HepG2 (cell line): ENCODE measurements around the gene DPM1. TPM values are rescaled to one million over a fixed set of nuclear protein-coding genes. Genes with fewer than 3 reads are reported as not detected.

Source experiments
- ATAC-seq: fragments of 200-7000 bp; cut with Tn5 transposase; 3 replicates; pipeline ENCODE4 v1.9.1; 2020; ENCODE audit warnings: mild to moderate bottlenecking, moderate library complexity
- Bru-seq: library from RNA; stranded (reverse); fragments of 400-500 nt; gene quantifications from one replicate; lab custom pipeline; 2021; lab: Mats Ljungman, UMichigan
- BruChase-seq, 2 experiments: library from RNA; stranded (reverse); fragments of 400-500 nt; gene quantifications; one replicate each; lab custom pipeline; 2021; lab: Mats Ljungman, UMichigan
- BruUV-seq: library from RNA; stranded (reverse); fragments of 400-500 nt; replicated peaks from 2 replicates; lab custom pipeline; 2021; lab: Mats Ljungman, UMichigan
- CTCF ChIA-PET: fragments of 300-600 bp; formaldehyde crosslinking; extraction: SDS; loops from one replicate; lab custom pipeline; 2021; ENCODE audit warnings: low total read pairs, inconsistent platforms, low intra/inter-chr PET ratio; lab: Yijun Ruan, JAX
- POLR2A ChIA-PET: fragments of 350-600 bp; sonication (Branson Sonifier 250); formaldehyde crosslinking; loops from one replicate; lab custom pipeline; 2020; ENCODE audit warnings: antibody characterized with exemption, inconsistent platforms; lab: Yijun Ruan, JAX
- DNase-seq: peaks from one replicate; pipeline ENCODE4 v3.0.0-alpha.2; 2015; ENCODE audit warnings: low spot score
- FAIRE-seq: peaks from 3 replicates; lab custom pipeline; 2011; peaks lifted over from hg19 to GRCh38; lab: Jason Lieb, UNC
- H2AFZ ChIP-seq: one replicate; pipeline ENCODE4 v1.6.1; 2011; ENCODE audit warnings: low read length, inconsistent platforms
- H3K27ac ChIP-seq: fragments of 300-600 bp; 3 replicates; pipeline ENCODE4 v1.8.0; 2011; ENCODE audit warnings: mixed run types, mild to moderate bottlenecking, mixed read lengths, low read length, inconsistent platforms; ENCODE audit not compliant: insufficient read depth; ENCODE audit errors: extremely low read length
- H3K27me3 ChIP-seq, 2 experiments: fragments of 200-600 bp in 1 of 2; 2 replicates in 1 of 2; 3 replicates in 1 of 2; pipeline versions ENCODE4 v1.6.0 to v1.8.0; 2011; ENCODE audit warnings: low read length in 2 of 2, mild to moderate bottlenecking in 2 of 2, moderate library complexity in 2 of 2, inconsistent platforms in 1 of 2; ENCODE audit not compliant: insufficient read depth in 2 of 2, control insufficient read depth in 1 of 2
- H3K36me3 ChIP-seq, 2 experiments: fragments of 200-600 bp in 1 of 2; replicated peaks in 1 of 2; 2 replicates in 1 of 2; 3 replicates in 1 of 2; pipeline versions ENCODE4 v1.5.1 to v1.8.0; 2011; ENCODE audit warnings: low read length in 2 of 2, inconsistent platforms in 1 of 2; ENCODE audit not compliant: insufficient read depth in 2 of 2, control insufficient read depth in 1 of 2
- H3K4me1 ChIP-seq: 2 replicates; pipeline ENCODE4 v1.5.1; 2012; ENCODE audit warnings: low read length, inconsistent platforms; ENCODE audit not compliant: insufficient read depth
- H3K4me2 ChIP-seq: 2 replicates; pipeline ENCODE4 v1.6.0; 2011; ENCODE audit warnings: low read depth, low read length, inconsistent platforms
- H3K4me3 ChIP-seq, 3 experiments: fragments of 200-600 bp in 1 of 3; sonication (generic), shearing (Covaris generic) in 1 of 3; replicated peaks in 1 of 3; 2 replicates each; pipeline ENCODE4 v1.5.1; 2011 to 2016; ENCODE audit warnings: low read length in 3 of 3, inconsistent platforms in 2 of 3, low read depth in 2 of 3, mild to moderate bottlenecking in 2 of 3, control low read depth in 1 of 3, mixed read lengths in 1 of 3; ENCODE audit not compliant: insufficient read depth in 1 of 3
- H3K79me2 ChIP-seq: one replicate; pipeline ENCODE4 v1.6.1; 2011; ENCODE audit warnings: low read length, inconsistent platforms; ENCODE audit not compliant: insufficient read depth
- H3K9ac ChIP-seq: 2 replicates; pipeline ENCODE4 v1.6.0; 2011; ENCODE audit warnings: mild to moderate bottlenecking, low read depth, low read length, inconsistent platforms; ENCODE audit not compliant: insufficient read depth
- H3K9me3 ChIP-seq: 2 replicates; pipeline ENCODE4 v1.5.1; 2012; ENCODE audit warnings: mild to moderate bottlenecking, low read length
- H4K20me1 ChIP-seq: 2 replicates; pipeline ENCODE4 v1.6.0; 2011; ENCODE audit warnings: inconsistent platforms, mild to moderate bottlenecking, low read length, moderate library complexity; ENCODE audit not compliant: insufficient read depth
- ASH2L ChIP-seq: fragments of 300-600, 200-600 bp; sonication (generic); IDR thresholded peaks from 2 replicates; pipeline ENCODE4 v1.7.0; 2017; ENCODE audit warnings: low read depth, mild to moderate bottlenecking, moderate library complexity, mixed read lengths, low read length; ENCODE audit not compliant: insufficient read length
- CTCF ChIP-seq: sonication (generic); formaldehyde crosslinking; IDR thresholded peaks from 2 replicates; pipeline ENCODE4 v1.5.0; 2020; ENCODE audit warnings: mild to moderate bottlenecking, missing genetic modification reagents, moderate library complexity
- FLYWCH1 ChIP-seq: sonication (generic); formaldehyde crosslinking; IDR thresholded peaks from 2 replicates; pipeline ENCODE4 v1.8.1; 2023; ENCODE audit warnings: mild to moderate bottlenecking, missing genetic modification reagents
- HCFC1 ChIP-seq: fragments of 150-350 bp; IDR thresholded peaks from 2 replicates; pipeline ENCODE4 v1.6.1; 2014; ENCODE audit warnings: low read depth, low read length
- KDM1A ChIP-seq: IDR thresholded peaks from 2 replicates; pipeline ENCODE4 v1.6.1; 2016; ENCODE audit warnings: missing compliant biosample characterization
- MAFK ChIP-seq, 2 experiments: IDR thresholded peaks in 1 of 2; conservative IDR thresholded peaks in 1 of 2; 2 replicates each; pipeline ENCODE4 v1.6.1; 2011; ENCODE audit warnings: improper control_type of control experiment in 2 of 2, low read length in 2 of 2
- NCOR1 ChIP-seq: fragments of 200-600 bp; sonication (generic); IDR thresholded peaks from 2 replicates; pipeline ENCODE4 v1.7.0; 2017; ENCODE audit warnings: antibody characterized with exemption, low read length, borderline replicate concordance
- PAX8 ChIP-seq: sonication (generic); formaldehyde crosslinking; IDR thresholded peaks from 2 replicates; pipeline ENCODE4 v1.8.0; 2022; ENCODE audit warnings: mild to moderate bottlenecking, missing genetic modification reagents, borderline replicate concordance
- SCMH1 ChIP-seq: sonication (generic); formaldehyde crosslinking; IDR thresholded peaks from 2 replicates; pipeline ENCODE4 v1.9.0; 2021; ENCODE audit warnings: missing genetic modification reagents, mild to moderate bottlenecking, borderline replicate concordance
- SMAD1 ChIP-seq: sonication (generic); formaldehyde crosslinking; IDR thresholded peaks from 2 replicates; pipeline ENCODE4 v1.4.0; 2020; ENCODE audit warnings: missing genetic modification reagents, low read depth, mild to moderate bottlenecking, borderline replicate concordance
- SMC3 ChIP-seq: IDR thresholded peaks from 2 replicates; pipeline ENCODE4 v1.6.1; 2011; ENCODE audit warnings: low read length, improper control_type of control experiment
- ZFP62 ChIP-seq: sonication (generic); formaldehyde crosslinking; IDR thresholded peaks from 2 replicates; pipeline ENCODE4 v1.4.0; 2020; ENCODE audit warnings: missing genetic modification reagents
- ZNF10 ChIP-seq: sonication (generic); formaldehyde crosslinking; IDR thresholded peaks from 2 replicates; pipeline ENCODE4 v1.4.0; 2020; ENCODE audit warnings: mild to moderate bottlenecking, low read depth, missing genetic modification reagents, borderline replicate concordance
- ZNF225 ChIP-seq: sonication (generic); formaldehyde crosslinking; IDR thresholded peaks from 2 replicates; pipeline ENCODE4 v1.4.0; 2020; ENCODE audit warnings: mild to moderate bottlenecking, missing genetic modification reagents
- ZNF501 ChIP-seq: sonication (generic); formaldehyde crosslinking; IDR thresholded peaks from 2 replicates; pipeline ENCODE4 v1.5.1; 2020; ENCODE audit warnings: mild to moderate bottlenecking, moderate library complexity, missing genetic modification reagents
- ZNF816 ChIP-seq: sonication (generic); formaldehyde crosslinking; IDR thresholded peaks from 2 replicates; pipeline ENCODE4 v1.8.0; 2022; ENCODE audit warnings: missing genetic modification reagents, mild to moderate bottlenecking, borderline replicate concordance
- WGBS: methylation state at CpG from one replicate; pipeline ENCODE4 v1.1.6; 2017; ENCODE audit warnings: low lambda C conversion rate; 5-methylcytosine and 5-hydroxymethylcytosine counted together
- in situ Hi-C: cut with HindIII; loops from 2 replicates; pipeline ENCODE4 v1.10.0; 2017; ENCODE audit warnings: low pct_unique_long_range_greater_than_20kb; ENCODE audit not compliant: extremely low pct_ligation_motif_present
- intact Hi-C: fragments of 100-400 bp; cut with micrococcal nuclease; formaldehyde crosslinking; loops from one replicate; pipeline ENCODE4 v1.10.0; 2022; ENCODE audit not compliant: unreplicated experiment
- long read RNA-seq, 2 experiments: library from RNA in 1 of 2; library from polyadenylated mRNA in 1 of 2; stranded (forward) in 1 of 2; unstranded in 1 of 2; transcript quantifications; one replicate each; pipeline ENCODE4 v2.0.0, GENCODE V29; 2019 to 2022
- polyA minus RNA-seq, 3 experiments: library from RNA; depleted of rRNA, polyadenylated mRNA; stranded (reverse); fragments of >200 nt; gene quantifications; 2 replicates each; pipeline ENCODE4 v1.2.3, GENCODE V29; 2011; ENCODE audit warnings: low replicate concordance in 1 of 3
- polyA plus RNA-seq, 8 experiments: library from polyadenylated mRNA; depleted of rRNA in 3 of 8; stranded (reverse) in 7 of 8; unstranded in 1 of 8; fragments of >200 nt; fragmentation: Illumina TruSeq in 4 of 8; extraction: Trizol in 4 of 8; gene quantifications; 2 replicates each; pipeline versions ENCODE4 v1.2.1 to v1.2.3, GENCODE V29; 2011 to 2016; ENCODE audit warnings: low read depth in 4 of 8, missing spikeins in 1 of 8, mixed read lengths in 1 of 8; ENCODE audit not compliant: insufficient read depth in 1 of 8
- total RNA-seq, 5 experiments: library from RNA; depleted of rRNA; stranded (reverse); fragments of >200 nt; fragmentation: Illumina TruSeq; extraction: Trizol; gene quantifications; 2 replicates each; pipeline ENCODE4 v1.2.3, GENCODE V29; 2016; ENCODE audit warnings: low read depth in 1 of 5

The DPM1 gene
- 161 and 187 TPM in 2 replicates for total RNA-seq (2016; rRNA removed; fragmentation: Illumina TruSeq; extraction: Trizol)
- 32.3 and 33.7 TPM in 2 replicates for total RNA-seq (2016; cell fraction: cytosol; rRNA removed; fragmentation: Illumina TruSeq; extraction: Trizol; ENCODE audit: low read depth)
- total RNA-seq (2016; cell fraction: insoluble cytoplasmic fraction; rRNA removed; fragmentation: Illumina TruSeq; extraction: Trizol): 167 and 188 TPM in 2 replicates
- 30.4 and 39.3 TPM in 2 replicates for total RNA-seq (2016; cell fraction: membrane; rRNA removed; fragmentation: Illumina TruSeq; extraction: Trizol)
- 102 and 109 TPM in 2 replicates for total RNA-seq (2016; cell fraction: nucleus; rRNA removed; fragmentation: Illumina TruSeq; extraction: Trizol)
- 75.7 and 83.2 TPM in 2 replicates for polyA plus RNA-seq (2011; rRNA removed)
- 67.0 and 87.1 TPM in 2 replicates for polyA plus RNA-seq (2011; cell fraction: cytosol; rRNA removed)
- 40.6 and 43.3 TPM in 2 replicates for polyA plus RNA-seq (2011; cell fraction: nucleus; rRNA removed)
- polyA plus RNA-seq (2012): 92.8 and 103 TPM in 2 replicates
- polyA plus RNA-seq (2016; cell fraction: cytosol; fragmentation: Illumina TruSeq; extraction: Trizol; ENCODE audit: low read depth): 19.8 and 20.9 TPM in 2 replicates
- polyA plus RNA-seq (2016; cell fraction: insoluble cytoplasmic fraction; fragmentation: Illumina TruSeq; extraction: Trizol; ENCODE audit: low read depth): 215 and 249 TPM in 2 replicates
- 27.9 and 30.1 TPM in 2 replicates for polyA plus RNA-seq (2016; cell fraction: membrane; fragmentation: Illumina TruSeq; extraction: Trizol; ENCODE audit: low read depth)
- polyA plus RNA-seq (2016; cell fraction: nucleus; fragmentation: Illumina TruSeq; extraction: Trizol; ENCODE audit: insufficient read depth, low read depth): 177 and 193 TPM in 2 replicates
- 23.1 and 28.4 TPM in 2 replicates for polyA minus RNA-seq (2011; rRNA and poly(A)+ RNA removed; ENCODE audit: low replicate concordance)
- polyA minus RNA-seq (2011; cell fraction: cytosol; rRNA and poly(A)+ RNA removed): 38.3 and 41.9 TPM in 2 replicates
- polyA minus RNA-seq (2011; cell fraction: nucleus; rRNA and poly(A)+ RNA removed): 49.6 and 51.1 TPM in 2 replicates
- Bru-seq, nascent RNA: percentile 97 among the genes with signal in this experiment
- percentile 94 among the genes with signal in this experiment for BruChase-seq, experiment 1, labeled RNA remaining after a 6-hour chase
- percentile 94 among the genes with signal in this experiment for BruChase-seq, experiment 2, labeled RNA remaining after a 2-hour chase
- long read RNA-seq, experiment 1, transcript DPM1-203 (9 exons, 1,075 nt): major isoform, 46 of 109 reads
- long read RNA-seq, experiment 1, partial matches to known transcripts: 3 of 109 reads
- long read RNA-seq, experiment 1, other reads (novel, unspliced or antisense): 57 of 109 reads
- long read RNA-seq, experiment 2, transcript DPM1-203 (9 exons, 1,075 nt): major isoform, 26 of 127 reads
- long read RNA-seq, experiment 2, partial matches to known transcripts: 18 of 127 reads
- long read RNA-seq, experiment 2, other reads (novel, unspliced or antisense): 80 of 127 reads

- DNase-seq (peak; percentile 71), ATAC-seq (peak; percentile 89), FAIRE-seq (peak; percentile 59)
- POLR2A ChIA-PET: interaction anchor here (0.6 to 3.8 kb wide), 27 partner anchors 10 to 842 kb away, joined by 3 to 87 read pairs (median 3); partner anchors contain the start of genes ADNP and BCAS4
- in situ Hi-C loops: no loop called here
- Histone ChIP-seq H3K27me3 (no peaks in the 10 kb centered on the region; a peak in 1 of 5 replicates), H3K27ac (peak within 1 kb of the TSS; percentile 86), H3K4me2 (peak within 1 kb of the TSS; percentile 94), H3K9ac (peak within 1 kb of the TSS; percentile 94), H3K79me2 (peaks cover 78% of the 10 kb centered on the region), H3K4me3 (peak within 1 kb of the TSS; percentile 85 to 97 (median 97)), H2AFZ (peak within 1 kb of the TSS; percentile 90), H3K9me3 (no peaks in the 10 kb centered on the region), H4K20me1 (peaks cover 48% of the 10 kb centered on the region), H3K36me3 (peaks cover 2 to 24% of the 10 kb centered on the region in 2 experiments), H3K4me1 (peaks cover 44% of the 10 kb centered on the region)
- CTCF ChIA-PET: interaction anchor here (1.9 to 2.3 kb wide), 2 partner anchors 29 to 140 kb away, joined by 7 to 9 read pairs; no protein-coding TSS in a partner anchor
- WGBS: 1% methylated on average over 51 of the region's 52 CpGs
- intact Hi-C loops: loop anchor here (1.0 to 2.0 kb wide), 3 partner anchors 27 to 140 kb away; no protein-coding TSS in a partner anchor
- BruUV-seq: TSS peak; percentile 58
- TF ChIP-seq FLYWCH1 (CRISPR knock-in tag): no peak
- no peak; the same call in none of the 2 replicates for TF ChIP-seq ZNF225
- TF ChIP-seq CTCF (CRISPR knock-in tag): no peak
- TF ChIP-seq SMAD1 (CRISPR knock-in tag): peak; percentile 32; the same call in 1 of the 2 replicates
- TF ChIP-seq PAX8 (CRISPR knock-in tag): no peak
- TF ChIP-seq ZNF501 (CRISPR knock-in tag): peak; percentile 96; the same call in 1 of the 2 replicates
- TF ChIP-seq ZFP62 (CRISPR knock-in tag): no peak
- 0 out of 2 replicates have a peak, but pooled peaks have one; percentile 2 for TF ChIP-seq HCFC1
- no peak for TF ChIP-seq SCMH1
- TF ChIP-seq MAFK (conservative IDR thresholded peaks at IDR 0.05 in 1 of 2, IDR thresholded peaks at IDR 0.05 in 1 of 2; ENCODE audit: low read length in 2 of 2): no peak
- no peak for TF ChIP-seq ZNF10
- peak; percentile 13; the same call in 1 of the 2 replicates for TF ChIP-seq SMC3
- TF ChIP-seq KDM1A (CRISPR knock-in tag): no peak
- no peak for TF ChIP-seq NCOR1
- no peak for TF ChIP-seq ZNF816 (CRISPR knock-in tag)
- TF ChIP-seq ASH2L: peak; percentile 99
Measured at GRCh38 chr20:50957798-50958614, at the start of gene DPM1. Gene DPM1, minus strand, starts transcription at chr20:50958532. Its CDS starts 9 bp downstream, at chr20:50958523.
